Progenitor cell of endocrine pancreas (in vitro differentiated cells): Measurements from ENCODE around the gene HOXC11. TPM values are rescaled to one million over a fixed set of nuclear protein-coding genes. Genes with fewer than 3 reads are reported as not detected.
A peak's percentile ranks its signal among the peaks of the same experiment; 100 is the strongest.

Experiments used
- DNase-seq: peaks from one replicate; pipeline ENCODE4 v3.0.0; 2021; ENCODE audit warnings: low spot score; ENCODE audit not compliant: unreplicated experiment
- H3K27ac Mint-ChIP-seq: 2 replicates; pipeline ENCODE4 v1.8.0; 2021; ENCODE audit warnings: mild to moderate bottlenecking, moderate library complexity, mixed read lengths
- H3K27me3 Mint-ChIP-seq: 2 replicates; pipeline ENCODE4 v1.8.0; 2021; ENCODE audit warnings: mixed read lengths
- H3K36me3 Mint-ChIP-seq: 2 replicates; pipeline ENCODE4 v1.8.0; 2022; ENCODE audit warnings: mixed read lengths; ENCODE audit not compliant: insufficient read depth
- H3K4me1 Mint-ChIP-seq: 2 replicates; pipeline ENCODE4 v1.8.0; 2021; ENCODE audit warnings: low read depth, mixed read lengths
- H3K4me3 Mint-ChIP-seq: 2 replicates; pipeline ENCODE4 v1.8.0; 2021; ENCODE audit warnings: low read depth, mild to moderate bottlenecking, moderate library complexity, mixed read lengths
- H3K9me3 Mint-ChIP-seq: 2 replicates; pipeline ENCODE4 v1.8.0; 2021; ENCODE audit warnings: low read depth, mixed read lengths
- CTCF ChIP-seq: fragments of 200-600 bp; sonication (generic); IDR thresholded peaks from one replicate; pipeline ENCODE4 v1.5.0; 2021; ENCODE audit warnings: antibody characterized with exemption, mild to moderate bottlenecking; ENCODE audit not compliant: unreplicated experiment
- total RNA-seq: library from RNA; stranded (reverse); gene quantifications from 2 replicates; pipeline ENCODE4 v1.2.1, GENCODE V29; 2021

HOXC11 gene
- total RNA-seq, 1 donor from 2014 or later, result not detected

- Mint-ChIP-seq H3K27ac (no peak overlapping the region), H3K4me1 (peaks cover 3% of the 10 kb centered on the region), H3K9me3 (no peaks in the 10 kb centered on the region), H3K27me3 (peaks cover 94% of the 10 kb centered on the region), H3K36me3 (no peaks in the 10 kb centered on the region), H3K4me3 (no peak overlapping the region)
- TF ChIP-seq CTCF, result no peak
- DNase-seq, result no peak
Observed at GRCh38 chr12:53983950-53984572, 11.1 kb downstream of the HOXC11 start.

- Mint-ChIP-seq H3K36me3 (no peaks in the 10 kb centered on the region), H3K4me1 (peaks cover 3% of the 10 kb centered on the region), H3K27me3 (peaks cover 94% of the 10 kb centered on the region), H3K4me3 (no peak within 1 kb of the TSS), H3K9me3 (no peaks in the 10 kb centered on the region), H3K27ac (peak within 1 kb of the TSS; percentile 52)
- TF ChIP-seq CTCF, result peak; percentile 66
- DNase-seq, result peak; percentile 64
Observed at GRCh38 chr12:53984901-53985691, 12.2 kb downstream of the HOXC11 start, which contains the start of gene HOXC10. Gene HOXC10, plus strand, starts transcription at chr12:53985146. Its CDS starts 114 bp downstream, at chr12:53985260.

GRCh38 chr12:53985692-53985993, 12.7 kb downstream of the HOXC11 start:
- Mint-ChIP-seq H3K9me3 (no peaks in the 10 kb centered on the region), H3K27ac (no peak overlapping the region)

DNA sequence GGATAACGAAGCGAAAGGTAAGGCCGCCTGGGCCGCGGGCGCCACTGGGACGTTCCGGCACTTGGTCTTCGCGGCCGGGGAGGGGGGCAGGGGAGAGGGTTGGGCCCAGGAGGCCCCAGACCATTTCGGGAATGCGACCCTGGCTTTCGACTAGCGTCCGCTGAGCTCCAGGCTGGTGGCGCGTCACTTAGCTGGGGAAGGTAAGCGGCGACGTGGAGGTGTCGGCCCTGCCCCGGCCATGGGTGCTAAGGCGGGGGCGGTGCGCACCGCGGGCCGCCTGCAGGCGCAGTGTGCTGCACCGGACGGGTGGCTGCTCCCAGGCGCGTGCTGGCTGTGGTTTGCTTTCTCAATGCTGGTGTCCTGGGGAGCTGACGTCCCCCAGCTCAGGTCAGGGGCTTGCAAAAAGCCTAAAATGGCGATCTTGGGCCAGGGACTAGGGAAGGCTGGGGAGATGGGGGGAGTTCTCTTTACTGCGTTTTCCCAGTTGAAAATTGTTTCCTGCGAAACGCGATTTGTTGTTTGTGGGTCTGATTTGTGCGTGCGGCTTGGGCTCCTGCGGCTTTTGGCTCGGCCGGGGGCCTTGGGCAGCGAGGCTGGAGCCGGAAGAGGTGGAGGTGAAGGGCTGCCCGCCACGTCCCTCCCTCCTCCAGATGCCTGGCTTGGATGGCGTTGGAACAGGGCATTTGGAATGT, 13.2 kb downstream of the HOXC11 start:
- Mint-ChIP-seq H3K36me3 (no peaks in the 10 kb centered on the region), H3K4me1 (peaks cover 3% of the 10 kb centered on the region), H3K27me3 (peaks cover 94% of the 10 kb centered on the region), H3K4me3 (no peak overlapping the region), H3K9me3 (no peaks in the 10 kb centered on the region), H3K27ac (no peak overlapping the region)
- no peak for TF ChIP-seq CTCF
- no peak for DNase-seq

More at GRCh38 chr12:53985692-53985993, 12.7 kb downstream of the HOXC11 start:
- Mint-ChIP-seq H3K27me3 (peaks cover 94% of the 10 kb centered on the region), H3K4me3 (no peak overlapping the region), H3K36me3 (no peaks in the 10 kb centered on the region), H3K4me1 (peaks cover 3% of the 10 kb centered on the region)
- no peak for TF ChIP-seq CTCF
- no peak for DNase-seq

- H3K4me3 Mint-ChIP-seq, result no peak overlapping the region
- no peak overlapping the region for H3K27ac Mint-ChIP-seq
Observed at GRCh38 chr12:53986686-53987483, 14.0 kb downstream of the HOXC11 start.

More at GRCh38 chr12:53986686-53987483, 14.0 kb downstream of the HOXC11 start:
- TF ChIP-seq CTCF, result no peak
- Mint-ChIP-seq H3K4me1 (peaks cover 3% of the 10 kb centered on the region), H3K9me3 (no peaks in the 10 kb centered on the region), H3K27me3 (peaks cover 94% of the 10 kb centered on the region), H3K36me3 (no peaks in the 10 kb centered on the region)
- no peak for DNase-seq
